Activated CD4-positive, alpha-beta memory T cell treated with anti-CD3 and anti-CD28 coated beads for 36 hours (primary cell): Measurements from ENCODE around the gene MYCN. TPM values are rescaled to one million over a fixed set of nuclear protein-coding genes. Genes with fewer than 3 reads are reported as not detected.
A peak's percentile ranks its signal among the peaks of the same experiment; 100 is the strongest.

ENCODE experiments used
- CTCF ChIA-PET: fragments of 350-600 bp; sonication (Branson Sonifier 250); formaldehyde crosslinking; loops from one replicate; lab custom pipeline; 2021; ENCODE audit warnings: antibody characterized with exemption, inconsistent platforms; lab: Charles Lee
- POLR2A ChIA-PET: fragments of 350-600 bp; sonication (Branson Sonifier 250); formaldehyde crosslinking; loops from one replicate; lab custom pipeline; 2021; ENCODE audit warnings: antibody characterized with exemption; lab: Charles Lee
- DNase-seq: peaks from one replicate; pipeline ENCODE4 v3.0.0-alpha.2; 2020
- H3K27ac Mint-ChIP-seq: one replicate; pipeline ENCODE4 v1.8.0; 2021; ENCODE audit warnings: mixed read lengths
- H3K27me3 Mint-ChIP-seq: one replicate; pipeline ENCODE4 v1.8.0; 2021; ENCODE audit warnings: mixed read lengths
- H3K36me3 Mint-ChIP-seq: one replicate; pipeline ENCODE4 v1.8.0; 2021; ENCODE audit warnings: mixed read lengths
- H3K4me1 Mint-ChIP-seq: one replicate; pipeline ENCODE4 v1.8.0; 2021; ENCODE audit warnings: low read depth, mixed read lengths
- H3K4me3 Mint-ChIP-seq: one replicate; pipeline ENCODE4 v1.8.0; 2021; ENCODE audit warnings: mild to moderate bottlenecking, mixed read lengths
- H3K9me3 Mint-ChIP-seq: one replicate; pipeline ENCODE4 v1.8.0; 2021; ENCODE audit warnings: mixed read lengths
- intact Hi-C: fragments of 100-400 bp; cut with micrococcal nuclease; formaldehyde crosslinking; loops from one replicate; pipeline ENCODE4 v1.15.1; 2023
- total RNA-seq, 2 experiments: library from RNA; stranded (reverse); gene quantifications; one replicate each; pipeline ENCODE4 v1.2.3, GENCODE V29; 2021

Gene MYCN
- total RNA-seq, 2 experiments from 2014 or later = 0.17 to 0.38 TPM

GRCh38 chr2:15935675-15936074 is 4.7 kb upstream of the MYCN start:
- DNase-seq = no peak
- H3K36me3 Mint-ChIP-seq = no peaks in the 10 kb centered on the region
- CTCF ChIA-PET = interaction anchor here (0.6 kb wide), 2 partner anchors 186 to 672 kb away, joined by 4 to 5 read pairs; no protein-coding TSS in a partner anchor
- peaks cover 28% of the 10 kb centered on the region for H3K27me3 Mint-ChIP-seq
- H3K27ac Mint-ChIP-seq = no peak overlapping the region
- POLR2A ChIA-PET = no interaction called here
- no peak overlapping the region for H3K4me3 Mint-ChIP-seq
- H3K9me3 Mint-ChIP-seq = no peaks in the 10 kb centered on the region
- H3K4me1 Mint-ChIP-seq = peaks cover 5% of the 10 kb centered on the region
- intact Hi-C loops = loop anchor here (5.0 to 10.0 kb wide), 2 partner anchors 301 to 347 kb away; no protein-coding TSS in a partner anchor

- intact Hi-C loops = loop anchor here (5.0 to 10.0 kb wide), 2 partner anchors 302 to 346 kb away; no protein-coding TSS in a partner anchor
- no peak overlapping the region for H3K4me3 Mint-ChIP-seq
- DNase-seq = no peak
- ChIA-PET CTCF (interaction anchor here (0.5 to 0.6 kb wide), 3 partner anchors 185 to 672 kb away, joined by 3 to 5 read pairs (median 4); no protein-coding TSS in a partner anchor), POLR2A (no interaction called here)
- no peaks in the 10 kb centered on the region for H3K36me3 Mint-ChIP-seq
- H3K27ac Mint-ChIP-seq = no peak overlapping the region
- H3K27me3 Mint-ChIP-seq = peaks cover 35% of the 10 kb centered on the region
- no peaks in the 10 kb centered on the region for H3K9me3 Mint-ChIP-seq
- H3K4me1 Mint-ChIP-seq = peaks cover 11% of the 10 kb centered on the region
These were observed 3.9 kb upstream of the MYCN start for GRCh38 chr2:15936277-15937104.

- Mint-ChIP-seq H3K27me3 (peaks cover 32% of the 10 kb centered on the region), H3K9me3 (no peaks in the 10 kb centered on the region), H3K4me3 (no peak overlapping the region), H3K36me3 (no peaks in the 10 kb centered on the region), H3K27ac (no peak overlapping the region), H3K4me1 (peaks cover 11% of the 10 kb centered on the region)
- ChIA-PET POLR2A (no interaction called here), CTCF (no interaction called here)
- DNase-seq = no peak
- intact Hi-C loops = loop anchor here (5.0 to 10.0 kb wide), 2 partner anchors 302 to 345 kb away; no protein-coding TSS in a partner anchor
These were observed 3.1 kb upstream of the MYCN start for GRCh38 chr2:15937105-15937881.

GRCh38 chr2:15937882-15938802 is 2.2 kb upstream of the MYCN start:
- intact Hi-C loops = loop anchor here (5.0 to 10.0 kb wide), 2 partner anchors 303 to 344 kb away; no protein-coding TSS in a partner anchor
- Mint-ChIP-seq H3K27me3 (peaks cover 36% of the 10 kb centered on the region), H3K4me1 (peaks cover 15% of the 10 kb centered on the region), H3K27ac (no peak overlapping the region), H3K9me3 (no peaks in the 10 kb centered on the region), H3K36me3 (no peaks in the 10 kb centered on the region), H3K4me3 (no peak overlapping the region)
- no peak for DNase-seq
- CTCF ChIA-PET = interaction anchor here (1.3 to 3.7 kb wide), 4 partner anchors 38 to 684 kb away, joined by 3 to 39 read pairs (median 5); no protein-coding TSS in a partner anchor
- POLR2A ChIA-PET = no interaction called here

- H3K36me3 Mint-ChIP-seq = no peaks in the 10 kb centered on the region
- DNase-seq = no peak
- peaks cover 20% of the 10 kb centered on the region for H3K4me1 Mint-ChIP-seq
- H3K9me3 Mint-ChIP-seq = no peaks in the 10 kb centered on the region
- no peak overlapping the region for H3K27ac Mint-ChIP-seq
- ChIA-PET POLR2A (no interaction called here), CTCF (interaction anchor here (0.9 to 3.7 kb wide), 20 partner anchors 8 to 683 kb away, joined by 3 to 39 read pairs (median 4); no protein-coding TSS in a partner anchor)
- H3K27me3 Mint-ChIP-seq = peaks cover 41% of the 10 kb centered on the region
- H3K4me3 Mint-ChIP-seq = no peak overlapping the region
- intact Hi-C loops = loop anchor here (5.0 to 10.0 kb wide), 2 partner anchors 304 to 343 kb away; no protein-coding TSS in a partner anchor
These were observed 1.4 kb upstream of the MYCN start for GRCh38 chr2:15938803-15939555.

GRCh38 chr2:15939556-15939853 is 845 bp upstream of the MYCN start:
- ChIA-PET CTCF (interaction anchor here (0.7 to 3.7 kb wide), 22 partner anchors 9 to 683 kb away, joined by 3 to 39 read pairs (median 4); no protein-coding TSS in a partner anchor), POLR2A (no interaction called here)
- DNase-seq = no peak
- Mint-ChIP-seq H3K27me3 (peaks cover 41% of the 10 kb centered on the region), H3K36me3 (no peaks in the 10 kb centered on the region), H3K4me1 (peaks cover 20% of the 10 kb centered on the region), H3K9me3 (no peaks in the 10 kb centered on the region), H3K4me3 (no peak overlapping the region), H3K27ac (no peak overlapping the region)
- intact Hi-C loops = loop anchor here (5.0 to 10.0 kb wide), 2 partner anchors 305 to 343 kb away; no protein-coding TSS in a partner anchor

GRCh38 chr2:15940661-15941480 is 521 bp downstream of the MYCN start:
- no peaks in the 10 kb centered on the region for H3K9me3 Mint-ChIP-seq
- H3K36me3 Mint-ChIP-seq = no peaks in the 10 kb centered on the region
- H3K4me1 Mint-ChIP-seq = peaks cover 20% of the 10 kb centered on the region
- ChIA-PET POLR2A (no interaction called here), CTCF (interaction anchor here (1.3 to 3.7 kb wide), 6 partner anchors 24 to 678 kb away, joined by 3 to 39 read pairs (median 5); no protein-coding TSS in a partner anchor)
- peaks cover 39% of the 10 kb centered on the region for H3K27me3 Mint-ChIP-seq
- no peak overlapping the region for H3K27ac Mint-ChIP-seq
- no peak for DNase-seq
- peak overlapping the region; percentile 33 for H3K4me3 Mint-ChIP-seq
- intact Hi-C loops = loop anchor here (2.0 to 5.0 kb wide), 4 partner anchors 28 to 566 kb away; no protein-coding TSS in a partner anchor

- Mint-ChIP-seq H3K27ac (no peak overlapping the region), H3K9me3 (no peaks in the 10 kb centered on the region), H3K27me3 (peaks cover 40% of the 10 kb centered on the region), H3K36me3 (no peaks in the 10 kb centered on the region), H3K4me3 (peak overlapping the region; percentile 33), H3K4me1 (peaks cover 20% of the 10 kb centered on the region)
- no peak for DNase-seq
- CTCF ChIA-PET = interaction anchor here (1.3 to 3.7 kb wide), 2 partner anchors 24 to 667 kb away, joined by 4 to 39 read pairs; no protein-coding TSS in a partner anchor
- POLR2A ChIA-PET = no interaction called here
- intact Hi-C loops = loop anchor here (2.0 to 5.0 kb wide), 4 partner anchors 27 to 566 kb away; no protein-coding TSS in a partner anchor
These were observed 1.1 kb downstream of the MYCN start for GRCh38 chr2:15941481-15941850.

- ChIA-PET POLR2A (no interaction called here), CTCF (interaction anchor here (0.6 to 3.7 kb wide), 4 partner anchors 23 to 815 kb away, joined by 3 to 39 read pairs (median 4); no protein-coding TSS in a partner anchor)
- Mint-ChIP-seq H3K27ac (no peak overlapping the region), H3K4me1 (peaks cover 20% of the 10 kb centered on the region), H3K36me3 (no peaks in the 10 kb centered on the region), H3K9me3 (no peaks in the 10 kb centered on the region), H3K27me3 (peaks cover 40% of the 10 kb centered on the region), H3K4me3 (peak overlapping the region; percentile 39)
- intact Hi-C loops = loop anchor here (2.0 to 5.0 kb wide), 4 partner anchors 27 to 565 kb away; no protein-coding TSS in a partner anchor
- peak; percentile 18 for DNase-seq
These were observed 1.7 kb downstream of the MYCN start for GRCh38 chr2:15941871-15942710.
